H1 (cell line): ENCODE data around the gene MARK3. TPM values are rescaled to one million over a fixed set of nuclear protein-coding genes. Genes with fewer than 3 reads are reported as not detected.

Source experiments
- CTCF ChIA-PET: fragments of 300-600 bp; sonication (Branson Sonifier 250); formaldehyde crosslinking; loops from one replicate; lab custom pipeline; 2021; ENCODE audit not compliant: partially characterized antibody; lab: Charles Lee
- POLR2A ChIA-PET: fragments of 300-600 bp; sonication (Branson Sonifier 250); formaldehyde crosslinking; loops from one replicate; lab custom pipeline; 2021; ENCODE audit warnings: inconsistent platforms; ENCODE audit not compliant: partially characterized antibody; lab: Charles Lee
- DNase-seq, 2 experiments: peaks; one replicate each; pipeline versions ENCODE4 v3.0.0 to v3.0.0-alpha.2; 2010 to 2022; ENCODE audit warnings: low spot score in 2 of 2, low read depth in 1 of 2, mixed read lengths in 1 of 2
- FAIRE-seq: peaks from 2 replicates; lab custom pipeline; 2011; peaks lifted over from hg19 to GRCh38; lab: Jason Lieb, UNC
- H2AFZ ChIP-seq: 2 replicates; pipeline ENCODE4 v1.8.1; 2012; ENCODE audit warnings: low read length, inconsistent platforms
- H2AK5ac ChIP-seq: 2 replicates; pipeline ENCODE4 v1.6.1; 2013; ENCODE audit warnings: low read depth, low read length
- H2BK120ac ChIP-seq: replicated peaks from 2 replicates; pipeline ENCODE3; 2013; ENCODE audit warnings: low read depth, low read length, inconsistent platforms
- H2BK12ac ChIP-seq: 2 replicates; pipeline ENCODE4 v1.6.1; 2013; ENCODE audit warnings: low read depth, low read length
- H2BK15ac ChIP-seq: 2 replicates; pipeline ENCODE4 v1.6.1; 2013; ENCODE audit warnings: low read length
- H2BK20ac ChIP-seq: 2 replicates; pipeline ENCODE4 v1.6.1; 2013; ENCODE audit warnings: low read length
- H2BK5ac ChIP-seq: 2 replicates; pipeline ENCODE4 v1.6.1; 2013; ENCODE audit warnings: low read depth, low read length
- H3K14ac ChIP-seq: 2 replicates; pipeline ENCODE4 v1.6.1; 2013; ENCODE audit warnings: inconsistent platforms; ENCODE audit not compliant: insufficient read length
- H3K18ac ChIP-seq: 2 replicates; pipeline ENCODE4 v1.6.1; 2013; ENCODE audit warnings: low read length; ENCODE audit errors: extremely low read depth
- H3K23ac ChIP-seq: 2 replicates; pipeline ENCODE4 v1.6.1; 2013; ENCODE audit warnings: inconsistent platforms; ENCODE audit not compliant: insufficient read length
- H3K23me2 ChIP-seq: 2 replicates; pipeline ENCODE4 v1.6.1; 2013; ENCODE audit warnings: low read depth, low read length
- H3K27ac ChIP-seq: 2 replicates; pipeline ENCODE4 v1.6.1; 2011; ENCODE audit warnings: low read depth, low read length, inconsistent platforms
- H3K27me3 ChIP-seq, 4 experiments: replicated peaks in 1 of 4; 1 replicate in 1 of 4; 2 replicates in 3 of 4; pipeline versions ENCODE4 v1.6.1 to v1.8.1; 2011 to 2013; ENCODE audit warnings: low read length in 3 of 4, mild to moderate bottlenecking in 3 of 4, inconsistent platforms in 2 of 4, mixed read lengths in 2 of 4, moderate library complexity in 1 of 4; ENCODE audit not compliant: control insufficient read depth in 3 of 4, insufficient read depth in 3 of 4; ENCODE audit errors: extremely low read depth in 1 of 4
- H3K36me3 ChIP-seq, 4 experiments: 2 replicates each; pipeline versions ENCODE4 v1.6.1 to v1.8.1; 2011 to 2013; ENCODE audit warnings: mild to moderate bottlenecking in 4 of 4, low read length in 3 of 4, moderate library complexity in 2 of 4, control low read depth in 1 of 4, inconsistent platforms in 1 of 4; ENCODE audit not compliant: insufficient read depth in 4 of 4, control insufficient read depth in 2 of 4
- H3K4ac ChIP-seq: replicated peaks from 2 replicates; pipeline ENCODE3; 2013; ENCODE audit warnings: low read length, low read depth, mixed read lengths, inconsistent platforms; ENCODE audit not compliant: insufficient read length
- H3K4me1 ChIP-seq, 4 experiments: replicated peaks in 1 of 4; 1 replicate in 1 of 4; 2 replicates in 3 of 4; pipeline versions ENCODE4 v1.6.1 to v1.8.1; 2011 to 2013; ENCODE audit warnings: low read length in 3 of 4, inconsistent platforms in 2 of 4, mixed read lengths in 1 of 4; ENCODE audit not compliant: insufficient read depth in 4 of 4, control insufficient read depth in 3 of 4
- H3K4me2 ChIP-seq, 2 experiments: 2 replicates each; pipeline versions ENCODE4 v1.6.1 to v1.8.1; 2011 to 2013; ENCODE audit warnings: low read depth in 2 of 2, low read length in 2 of 2, control low read depth in 1 of 2, inconsistent platforms in 1 of 2, mild to moderate bottlenecking in 1 of 2; ENCODE audit not compliant: insufficient read depth in 1 of 2
- H3K4me3 ChIP-seq, 4 experiments: fragments of 200-600, 300-600 bp in 1 of 4; sonication (generic), shearing (Covaris generic), sonication (Bioruptor Twin) in 1 of 4; 2 replicates each; pipeline versions ENCODE4 v1.5.1 to v1.8.1; 2011 to 2016; ENCODE audit warnings: low read length in 4 of 4, low read depth in 3 of 4, control low read depth in 2 of 4, inconsistent platforms in 2 of 4, mild to moderate bottlenecking in 2 of 4, mixed read lengths in 1 of 4, moderate library complexity in 1 of 4; ENCODE audit not compliant: insufficient read depth in 2 of 4; ENCODE audit errors: extremely low read depth in 1 of 4
- H3K56ac ChIP-seq: replicated peaks from 2 replicates; pipeline ENCODE3; 2013; ENCODE audit warnings: low read depth, mild to moderate bottlenecking, mixed read lengths, low read length, inconsistent platforms; ENCODE audit not compliant: insufficient read length
- H3K79me1 ChIP-seq: 2 replicates; pipeline ENCODE4 v1.6.1; 2013; ENCODE audit warnings: low read depth, low read length, control low read depth
- H3K79me2 ChIP-seq, 2 experiments: 2 replicates each; pipeline versions ENCODE4 v1.6.1 to v1.8.1; 2012 to 2013; ENCODE audit warnings: low read length in 2 of 2, mild to moderate bottlenecking in 2 of 2, inconsistent platforms in 1 of 2; ENCODE audit not compliant: insufficient read depth in 2 of 2, control insufficient read depth in 1 of 2
- H3K9ac ChIP-seq, 4 experiments: replicated peaks in 1 of 4; 1 replicate in 1 of 4; 2 replicates in 3 of 4; pipeline versions ENCODE4 v1.6.1 to v1.8.1; 2011 to 2013; ENCODE audit warnings: low read depth in 3 of 4, low read length in 3 of 4, control low read depth in 2 of 4, mild to moderate bottlenecking in 2 of 4, moderate library complexity in 2 of 4, inconsistent platforms in 1 of 4; ENCODE audit errors: extremely low read depth in 1 of 4
- H3K9me3 ChIP-seq, 2 experiments: 2 replicates each; pipeline versions ENCODE4 v1.6.1 to v1.8.1; 2012 to 2013; ENCODE audit warnings: mild to moderate bottlenecking in 2 of 2, moderate library complexity in 2 of 2, control low read depth in 1 of 2, inconsistent platforms in 1 of 2, low read depth in 1 of 2, low read length in 1 of 2, mixed read lengths in 1 of 2; ENCODE audit not compliant: insufficient read depth in 2 of 2
- H4K20me1 ChIP-seq, 2 experiments: replicated peaks in 1 of 2; 2 replicates each; pipeline versions ENCODE3 to v1.8.1; 2011 to 2013; ENCODE audit warnings: inconsistent platforms in 2 of 2, low read length in 2 of 2, mild to moderate bottlenecking in 1 of 2; ENCODE audit not compliant: insufficient read depth in 2 of 2, control insufficient read depth in 1 of 2
- H4K5ac ChIP-seq: 2 replicates; pipeline ENCODE4 v1.6.1; 2013; ENCODE audit warnings: low read length, low read depth, mixed read lengths, inconsistent platforms; ENCODE audit not compliant: insufficient read length
- H4K8ac ChIP-seq: 2 replicates; pipeline ENCODE4 v1.8.0; 2013; ENCODE audit warnings: mild to moderate bottlenecking, moderate library complexity, low read length, inconsistent platforms; ENCODE audit not compliant: insufficient read depth; ENCODE audit errors: extremely low read depth
- H4K91ac ChIP-seq: replicated peaks from 2 replicates; pipeline ENCODE3; 2013; ENCODE audit warnings: low read length, mixed read lengths, inconsistent platforms; ENCODE audit not compliant: insufficient read length
- ASH2L ChIP-seq: fragments of 200-600, 300-600 bp; sonication (generic); IDR thresholded peaks from one replicate; pipeline ENCODE4 v1.7.1; 2017; ENCODE audit warnings: low read length
- CHD1 ChIP-seq: IDR thresholded peaks from 2 replicates; pipeline ENCODE4 v1.6.1; 2012; ENCODE audit warnings: low read depth, low read length, improper control_type of control experiment
- CHD2 ChIP-seq: IDR thresholded peaks from 2 replicates; pipeline ENCODE4 v1.6.1; 2012; ENCODE audit warnings: low read length, improper control_type of control experiment
- NRF1 ChIP-seq: IDR thresholded peaks from 2 replicates; pipeline ENCODE4 v1.6.1; 2011; ENCODE audit warnings: mild to moderate bottlenecking, low read depth, low read length, improper control_type of control experiment
- POU5F1 ChIP-seq: IDR thresholded peaks from 2 replicates; pipeline ENCODE4 v1.6.1; 2011; ENCODE audit warnings: low read depth, mild to moderate bottlenecking, low read length, moderate library complexity
- SAP30 ChIP-seq: fragments of 300-600 bp; sonication (generic); IDR thresholded peaks from 2 replicates; pipeline ENCODE4 v1.7.1; 2012; ENCODE audit warnings: low read length, moderate library complexity, mild to moderate bottlenecking, inconsistent platforms; ENCODE audit not compliant: insufficient read depth, insufficient replicate concordance
- SP2 ChIP-seq: IDR thresholded peaks from 2 replicates; pipeline ENCODE4 v1.6.1; 2012; ENCODE audit warnings: mild to moderate bottlenecking, low read length, inconsistent platforms
- YY1 ChIP-seq: IDR thresholded peaks from 2 replicates; pipeline ENCODE4 v1.6.1; 2011; ENCODE audit warnings: low read depth, mild to moderate bottlenecking, low read length
- ZNF274 ChIP-seq: IDR thresholded peaks from 2 replicates; pipeline ENCODE4 v1.7.0; 2012; ENCODE audit warnings: low read length, borderline replicate concordance; ENCODE audit errors: extremely low read depth
- WGBS, 2 experiments: shearing (Covaris generic) in 1 of 2; methylation state at CpG; one replicate each; pipeline versions ENCODE4 v1.1.6 to v1.1.7; 2013 to 2015; ENCODE audit warnings: low lambda C conversion rate in 2 of 2, mixed read lengths in 2 of 2, inconsistent platforms in 1 of 2, low coverage in 1 of 2, missing lambda C conversion rate in 1 of 2; ENCODE audit not compliant: insufficient replicate concordance in 2 of 2, insufficient coverage in 1 of 2, insufficient read length in 1 of 2; ENCODE audit errors: extremely low coverage in 1 of 2, missing lambda C conversion rate in 1 of 2; 5-methylcytosine and 5-hydroxymethylcytosine counted together
- polyA plus RNA-seq, 7 experiments: library from polyadenylated mRNA; depleted of rRNA in 3 of 7; stranded (reverse) in 5 of 7; unstranded in 2 of 7; fragments of >200 nt in 5 of 7; fragments of 200-250 nt in 2 of 7; gene quantifications; 1 replicate in 5 of 7; 2 replicates in 1 of 7; 4 replicates in 1 of 7; pipeline versions ENCODE4 v1.2.1 to v1.2.3, GENCODE V29; 2011 to 2013; ENCODE audit warnings: missing spikeins in 2 of 7, mixed read lengths in 2 of 7
- total RNA-seq: library from RNA; stranded (reverse); fragmentation: NEBNext Ultra II Directional; extraction: Animal tissue kit (Norgen Biotek cat#: 25700); gene quantifications from 2 replicates; pipeline ENCODE4 v1.2.1, GENCODE V29; 2021

MARK3 gene
- total and polyA plus RNA-seq, 2 of the 8 experiments (the other 6 are each of a cell fraction or from before 2014, with no cell fraction given), result 39.4 to 76.9 TPM

- no peak for TF ChIP-seq ZNF274
- no peak for TF ChIP-seq SP2
- TF ChIP-seq NRF1, result no peak
- TF ChIP-seq YY1, result no peak
- TF ChIP-seq POU5F1, result no peak
- TF ChIP-seq ASH2L, result no peak
- TF ChIP-seq SAP30, result no peak
- no peak for TF ChIP-seq CHD1
- no peak for TF ChIP-seq CHD2
- TF ChIP-seq, all 59 proteins: peak for 0
- H2BK20ac ChIP-seq, result no peak overlapping the region
- H3K79me2 ChIP-seq, result no peaks in the 10 kb centered on the region
- no peak overlapping the region for H3K4me3 ChIP-seq
- H3K14ac ChIP-seq, result no peak overlapping the region
- no peak overlapping the region for H4K8ac ChIP-seq
- ChIA-PET CTCF (interaction anchor here (1.0 to 3.9 kb wide), 2 partner anchors 26 to 45 kb away, joined by 3 to 35 read pairs; no protein-coding TSS in a partner anchor), POLR2A (interaction anchor here (1.8 to 16.0 kb wide), 7 partner anchors 9 to 45 kb away, joined by 5 to 247 read pairs (median 26); partner anchors contain the start of gene EIF5)
- no peak overlapping the region for H2BK5ac ChIP-seq
- H3K23me2 ChIP-seq, result no peaks in the 10 kb centered on the region
- no peak overlapping the region for H3K56ac ChIP-seq
- peaks cover 0 to 3% (median 0%) of the 10 kb centered on the region in 4 experiments; a peak in 6 of 7 replicates for H3K4me1 ChIP-seq
- no peak overlapping the region for H3K4ac ChIP-seq
- H3K27me3 ChIP-seq, result no peaks in the 10 kb centered on the region
- no peak overlapping the region for H3K27ac ChIP-seq
- no peak overlapping the region for H3K18ac ChIP-seq
- no peak overlapping the region; a peak in 1 of 4 replicates for H3K4me2 ChIP-seq
- H2BK15ac ChIP-seq, result no peak overlapping the region
- peaks cover under 1 to 2% of the 10 kb centered on the region in 2 experiments for H4K20me1 ChIP-seq
- FAIRE-seq (no peak), DNase-seq (no peak)
- WGBS, 2 experiments, result 72% methylated on average over 3 of the region's 3 CpGs; no CpG with 5 or more reads in 1 of the 2 experiments
- H3K36me3 ChIP-seq, result peaks cover 9 to 38% (median 26%) of the 10 kb centered on the region in 4 experiments
- H2BK12ac ChIP-seq, result no peak overlapping the region
- H3K9ac ChIP-seq, result no peak overlapping the region
- no peak overlapping the region for H4K5ac ChIP-seq
- no peak overlapping the region for H2AK5ac ChIP-seq
- H3K79me1 ChIP-seq, result no peaks in the 10 kb centered on the region
- no peak overlapping the region for H4K91ac ChIP-seq
- H3K23ac ChIP-seq, result no peak overlapping the region
- H2BK120ac ChIP-seq, result no peak overlapping the region
- H2AFZ ChIP-seq, result no peak overlapping the region
- no peaks in the 10 kb centered on the region for H3K9me3 ChIP-seq
Observed at GRCh38 chr14:103346286-103346685, 38.9 kb upstream of the MARK3 start.
